Right forelimb (tissue), 1 donor: ENCODE data around the gene AGTRAP.

Source experiments
- DNase-seq: peaks from one replicate; pipeline ENCODE4 v3.0.0-alpha.2; 2018

Gene AGTRAP

GRCh38 chr1:11735854-11736745 lies at the start of gene AGTRAP:
Gene AGTRAP (plus strand): TSS chr1:11736136. CDS start chr1:11736209, 73 bp downstream.
- DNase-seq, result peak; percentile 96

GRCh38 chr1:11688506-11688905 lies 47.4 kb upstream of the AGTRAP start:
- DNase-seq, result no peak

- no peak for DNase-seq
Measured at GRCh38 chr1:11690397-11691301, 45.3 kb upstream of the AGTRAP start.

GRCh38 chr1:11691302-11691914 lies 44.5 kb upstream of the AGTRAP start, which contains the start of gene DRAXIN:
Gene DRAXIN (plus strand): TSS chr1:11691710. CDS start chr1:11706259, 14,549 bp downstream.
- no peak for DNase-seq

- DNase-seq, result no peak
Measured at GRCh38 chr1:11691928-11692711, 43.8 kb upstream of the AGTRAP start.

- no peak for DNase-seq
Measured at GRCh38 chr1:11693024-11693590, 42.8 kb upstream of the AGTRAP start.

- DNase-seq, result no peak
Measured at GRCh38 chr1:11693917-11694316, 42.0 kb upstream of the AGTRAP start.

GRCh38 chr1:11695861-11696260 lies 40.1 kb upstream of the AGTRAP start:
- no peak for DNase-seq

- no peak for DNase-seq
Measured at GRCh38 chr1:11697188-11697892, 38.6 kb upstream of the AGTRAP start.

GRCh38 chr1:11697893-11698210 lies 38.1 kb upstream of the AGTRAP start:
- no peak for DNase-seq

GRCh38 chr1:11700601-11701467 lies 35.1 kb upstream of the AGTRAP start:
- DNase-seq, result no peak

GRCh38 chr1:11701551-11701961 lies 34.4 kb upstream of the AGTRAP start:
- DNase-seq, result no peak

- DNase-seq, result no peak
Measured at GRCh38 chr1:11701981-11702803, 33.7 kb upstream of the AGTRAP start.

- DNase-seq, result no peak
Measured at GRCh38 chr1:11703357-11704193, 32.4 kb upstream of the AGTRAP start.

- no peak for DNase-seq
Measured at GRCh38 chr1:11704194-11704529, 31.8 kb upstream of the AGTRAP start.

GRCh38 chr1:11704691-11705475 lies 31.1 kb upstream of the AGTRAP start:
- DNase-seq, result no peak

GRCh38 chr1:11705596-11705995 lies 30.3 kb upstream of the AGTRAP start:
- DNase-seq, result no peak

GRCh38 chr1:11706292-11706691 lies 29.6 kb upstream of the AGTRAP start:
- DNase-seq, result no peak
